Mesothelial cell of epicardium (in vitro differentiated cells): Measurements from ENCODE around the gene TANGO6. TPM values are rescaled to one million over a fixed set of nuclear protein-coding genes. Genes with fewer than 3 reads are reported as not detected.

ENCODE experiments used
- DNase-seq, 2 experiments: peaks; one replicate each; pipeline ENCODE4 v3.0.0; 2021; ENCODE audit warnings: low spot score in 2 of 2; ENCODE audit not compliant: unreplicated experiment in 2 of 2
- H3K27ac Mint-ChIP-seq: 2 replicates; pipeline ENCODE4 v1.8.0; 2021; ENCODE audit warnings: mixed read lengths
- H3K27me3 Mint-ChIP-seq: 2 replicates; pipeline ENCODE4 v1.8.0; 2021; ENCODE audit warnings: low read depth, mixed read lengths
- H3K36me3 Mint-ChIP-seq: 2 replicates; pipeline ENCODE4 v1.8.0; 2021; ENCODE audit warnings: mixed read lengths
- H3K4me1 Mint-ChIP-seq: 2 replicates; pipeline ENCODE4 v1.8.0; 2021; ENCODE audit warnings: mixed read lengths
- H3K4me3 Mint-ChIP-seq: 2 replicates; pipeline ENCODE4 v1.8.0; 2021; ENCODE audit warnings: mild to moderate bottlenecking, moderate library complexity, mixed read lengths
- H3K9me3 Mint-ChIP-seq: 2 replicates; pipeline ENCODE4 v1.8.0; 2021; ENCODE audit warnings: mixed read lengths
- total RNA-seq: library from RNA; stranded (reverse); gene quantifications from 3 replicates; pipeline ENCODE4 v1.2.1, GENCODE V29; 2021
- TF ChIP-seq, protein P1 (sequence below): fragments of 200-600 bp; sonication (generic); IDR thresholded peaks from one replicate; pipeline ENCODE4 v1.5.0; 2021; ENCODE audit warnings: antibody characterized with exemption; ENCODE audit not compliant: unreplicated experiment

TANGO6 gene
- 9.4 to 12.8 TPM (median 10.3 TPM) in 3 replicates for total RNA-seq

DNA sequence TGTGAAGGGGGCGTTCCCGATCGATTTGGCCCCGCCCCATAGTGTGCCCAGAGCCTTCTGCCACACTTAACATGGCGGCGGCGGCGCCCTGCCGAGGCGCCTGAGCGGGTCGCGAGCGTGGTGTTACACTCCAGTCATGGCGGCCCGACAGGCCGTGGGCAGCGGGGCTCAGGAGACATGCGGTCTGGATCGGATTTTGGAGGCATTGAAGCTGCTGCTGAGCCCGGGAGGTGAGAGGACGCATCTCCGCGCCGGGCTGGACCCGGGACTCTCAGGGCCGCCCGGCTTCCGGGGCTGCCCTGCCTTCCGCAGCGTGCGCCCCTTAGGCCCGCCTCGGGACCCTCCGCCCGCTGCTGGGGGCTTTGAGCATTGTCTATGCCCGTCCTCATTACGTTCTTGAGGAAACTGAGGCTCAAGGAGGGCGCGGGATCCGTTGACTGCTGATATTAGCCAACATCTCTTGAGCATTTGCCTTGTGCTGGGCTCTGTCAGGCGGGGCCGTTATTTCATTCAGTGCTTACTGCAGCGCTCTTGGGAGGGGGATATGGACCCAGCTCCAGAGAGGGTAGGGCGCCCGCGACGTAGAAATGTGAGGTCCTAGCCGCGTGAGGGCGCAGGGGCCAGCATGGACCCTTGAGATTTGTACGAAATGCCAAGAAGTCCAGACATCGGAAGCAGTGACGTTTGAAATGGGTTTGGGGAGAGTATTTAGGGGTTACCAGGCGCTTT is at the start of gene TANGO6:
Gene TANGO6 (plus strand): TSS at position 50 of the 729 bp plus-strand sequence. CDS start 87 bp downstream, at position 137.
- Mint-ChIP-seq H3K4me3 (peak within 1 kb of the TSS; percentile 92), H3K9me3 (no peaks in the 10 kb centered on the region), H3K27ac (peak within 1 kb of the TSS; percentile 95), H3K27me3 (no peaks in the 10 kb centered on the region), H3K36me3 (no peaks in the 10 kb centered on the region), H3K4me1 (peaks cover 13% of the 10 kb centered on the region)
- TF ChIP-seq, protein P1, sequence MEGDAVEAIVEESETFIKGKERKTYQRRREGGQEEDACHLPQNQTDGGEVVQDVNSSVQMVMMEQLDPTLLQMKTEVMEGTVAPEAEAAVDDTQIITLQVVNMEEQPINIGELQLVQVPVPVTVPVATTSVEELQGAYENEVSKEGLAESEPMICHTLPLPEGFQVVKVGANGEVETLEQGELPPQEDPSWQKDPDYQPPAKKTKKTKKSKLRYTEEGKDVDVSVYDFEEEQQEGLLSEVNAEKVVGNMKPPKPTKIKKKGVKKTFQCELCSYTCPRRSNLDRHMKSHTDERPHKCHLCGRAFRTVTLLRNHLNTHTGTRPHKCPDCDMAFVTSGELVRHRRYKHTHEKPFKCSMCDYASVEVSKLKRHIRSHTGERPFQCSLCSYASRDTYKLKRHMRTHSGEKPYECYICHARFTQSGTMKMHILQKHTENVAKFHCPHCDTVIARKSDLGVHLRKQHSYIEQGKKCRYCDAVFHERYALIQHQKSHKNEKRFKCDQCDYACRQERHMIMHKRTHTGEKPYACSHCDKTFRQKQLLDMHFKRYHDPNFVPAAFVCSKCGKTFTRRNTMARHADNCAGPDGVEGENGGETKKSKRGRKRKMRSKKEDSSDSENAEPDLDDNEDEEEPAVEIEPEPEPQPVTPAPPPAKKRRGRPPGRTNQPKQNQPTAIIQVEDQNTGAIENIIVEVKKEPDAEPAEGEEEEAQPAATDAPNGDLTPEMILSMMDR = peak; percentile 23
- peak; percentile 61 to 84 for DNase-seq

DNA sequence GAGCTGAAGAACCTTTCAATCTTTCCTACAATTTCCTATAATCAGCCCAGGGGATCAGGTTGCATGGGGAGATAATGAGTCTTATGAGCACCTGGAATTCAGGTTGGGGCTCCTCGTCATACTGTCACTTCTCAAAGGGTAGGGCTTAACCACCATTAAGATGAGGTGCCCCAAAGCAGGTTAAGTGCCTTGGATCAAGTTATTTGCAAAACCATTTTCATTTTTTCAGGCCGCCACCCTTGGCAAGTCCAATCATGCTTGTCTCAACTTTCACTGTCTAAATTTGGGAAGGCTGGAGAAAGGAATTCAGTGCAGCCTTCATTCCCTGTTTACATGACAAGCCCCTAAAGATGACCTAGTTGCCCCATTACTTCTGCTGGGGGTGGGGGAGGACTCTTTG is 44.9 kb upstream of the TANGO6 start:
- H3K4me3 Mint-ChIP-seq = no peak overlapping the region
- no peaks in the 10 kb centered on the region for H3K27me3 Mint-ChIP-seq
- TF ChIP-seq, protein P1 = no peak
- no peak for DNase-seq
- peaks cover 34% of the 10 kb centered on the region for H3K4me1 Mint-ChIP-seq
- no peaks in the 10 kb centered on the region for H3K9me3 Mint-ChIP-seq
- H3K36me3 Mint-ChIP-seq = peaks cover 5% of the 10 kb centered on the region
- peak overlapping the region; percentile 90 for H3K27ac Mint-ChIP-seq

- TF ChIP-seq, protein P1 = no peak
- Mint-ChIP-seq H3K27ac (peak overlapping the region; percentile 97), H3K9me3 (no peaks in the 10 kb centered on the region), H3K36me3 (peaks cover 15% of the 10 kb centered on the region), H3K4me3 (no peak overlapping the region), H3K4me1 (peaks cover 38% of the 10 kb centered on the region), H3K27me3 (no peaks in the 10 kb centered on the region)
- DNase-seq = peak; percentile 49 to 79
Measured at GRCh38 chr16:68800257-68800875, 43.0 kb upstream of the TANGO6 start.

- Mint-ChIP-seq H3K27ac (peak overlapping the region; percentile 95), H3K27me3 (no peaks in the 10 kb centered on the region), H3K4me1 (peaks cover 39% of the 10 kb centered on the region), H3K9me3 (no peaks in the 10 kb centered on the region), H3K4me3 (no peak overlapping the region), H3K36me3 (peaks cover 16% of the 10 kb centered on the region)
- DNase-seq = no peak
- TF ChIP-seq, protein P1 = no peak
Measured at GRCh38 chr16:68802190-68802589, 41.1 kb upstream of the TANGO6 start.

DNA sequence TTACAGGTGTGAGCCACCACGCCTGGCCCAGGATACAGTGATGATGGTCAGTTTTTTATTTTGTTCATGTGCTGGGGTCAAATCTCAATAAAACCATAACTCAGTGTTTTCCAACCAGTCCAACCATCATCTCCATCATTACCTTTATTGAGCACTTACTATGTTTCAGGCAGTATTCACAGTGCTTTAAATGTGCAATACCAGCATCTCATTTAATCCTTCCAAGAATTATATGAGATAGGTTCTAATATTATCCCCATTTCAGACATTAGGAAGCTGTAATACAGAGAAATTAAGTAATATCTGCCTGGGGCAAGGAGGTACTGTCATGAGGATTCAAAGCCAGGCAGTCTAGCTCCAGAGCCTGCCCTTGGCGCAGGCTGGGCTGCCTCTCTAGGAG is 36.9 kb upstream of the TANGO6 start:
- H3K4me1 Mint-ChIP-seq = peaks cover 13% of the 10 kb centered on the region
- H3K27ac Mint-ChIP-seq = no peak overlapping the region
- no peaks in the 10 kb centered on the region for H3K27me3 Mint-ChIP-seq
- peaks cover 34% of the 10 kb centered on the region for H3K36me3 Mint-ChIP-seq
- no peak for DNase-seq
- H3K4me3 Mint-ChIP-seq = no peak overlapping the region
- TF ChIP-seq, protein P1 = no peak
- no peaks in the 10 kb centered on the region for H3K9me3 Mint-ChIP-seq
